Gastroesophageal sphincter (tissue), 3 donors: ENCODE results near the gene HSP90AA1.

Experiments
- POLR2A ChIP-seq, 2 donors: fragments of 450-650 bp; IDR thresholded peaks; one replicate each; pipeline ENCODE4 v1.6.1; 2017; ENCODE audit warnings: antibody characterized with exemption in 2 of 2, mild to moderate bottlenecking in 2 of 2, moderate library complexity in 1 of 2
- TF ChIP-seq, protein P1 (sequence below), 4 experiments: fragments of 200-600 bp in 2 of 4; fragments of 450-650 bp in 2 of 4; sonication (generic) in 1 of 4; IDR thresholded peaks; one replicate each; pipeline ENCODE4 v1.5.1; 2017 to 2019; ENCODE audit warnings: antibody characterized with exemption in 4 of 4, mild to moderate bottlenecking in 2 of 4, moderate library complexity in 2 of 4

DNA sequence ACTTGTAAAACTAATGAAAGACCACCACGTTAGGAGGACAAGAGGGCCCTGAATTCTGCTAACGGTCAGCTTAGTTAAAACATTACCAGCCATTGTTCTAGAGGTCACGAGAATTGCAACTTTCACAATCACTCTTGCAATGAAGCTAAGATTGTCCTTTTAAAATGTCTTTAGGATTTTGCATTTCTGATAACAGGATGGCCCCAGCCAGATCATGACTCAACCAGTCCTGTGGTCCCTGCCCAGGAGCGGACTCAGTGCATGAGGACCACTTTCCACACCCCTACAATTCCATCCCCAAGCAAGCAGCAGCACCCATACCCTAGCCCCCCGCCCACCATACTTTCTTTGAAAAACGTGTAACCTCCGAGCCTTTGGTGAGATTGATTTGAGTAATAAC, 28.7 kb downstream of the HSP90AA1 start:
- TF ChIP-seq, protein P1, sequence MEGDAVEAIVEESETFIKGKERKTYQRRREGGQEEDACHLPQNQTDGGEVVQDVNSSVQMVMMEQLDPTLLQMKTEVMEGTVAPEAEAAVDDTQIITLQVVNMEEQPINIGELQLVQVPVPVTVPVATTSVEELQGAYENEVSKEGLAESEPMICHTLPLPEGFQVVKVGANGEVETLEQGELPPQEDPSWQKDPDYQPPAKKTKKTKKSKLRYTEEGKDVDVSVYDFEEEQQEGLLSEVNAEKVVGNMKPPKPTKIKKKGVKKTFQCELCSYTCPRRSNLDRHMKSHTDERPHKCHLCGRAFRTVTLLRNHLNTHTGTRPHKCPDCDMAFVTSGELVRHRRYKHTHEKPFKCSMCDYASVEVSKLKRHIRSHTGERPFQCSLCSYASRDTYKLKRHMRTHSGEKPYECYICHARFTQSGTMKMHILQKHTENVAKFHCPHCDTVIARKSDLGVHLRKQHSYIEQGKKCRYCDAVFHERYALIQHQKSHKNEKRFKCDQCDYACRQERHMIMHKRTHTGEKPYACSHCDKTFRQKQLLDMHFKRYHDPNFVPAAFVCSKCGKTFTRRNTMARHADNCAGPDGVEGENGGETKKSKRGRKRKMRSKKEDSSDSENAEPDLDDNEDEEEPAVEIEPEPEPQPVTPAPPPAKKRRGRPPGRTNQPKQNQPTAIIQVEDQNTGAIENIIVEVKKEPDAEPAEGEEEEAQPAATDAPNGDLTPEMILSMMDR (IDR thresholded peaks at IDR 0.05): no peak
- no peak for TF ChIP-seq POLR2A (IDR thresholded peaks at IDR 0.05)
